ENCODE measurements around the gene ICAM1.
A peak's percentile ranks its signal among the peaks of the same experiment; 100 is the strongest.

Gene ICAM1

GRCh38 chr19:10295305-10295846 is 24.5 kb downstream of the ICAM1 start:
- peak; percentile 58 for DNase-seq

DNA sequence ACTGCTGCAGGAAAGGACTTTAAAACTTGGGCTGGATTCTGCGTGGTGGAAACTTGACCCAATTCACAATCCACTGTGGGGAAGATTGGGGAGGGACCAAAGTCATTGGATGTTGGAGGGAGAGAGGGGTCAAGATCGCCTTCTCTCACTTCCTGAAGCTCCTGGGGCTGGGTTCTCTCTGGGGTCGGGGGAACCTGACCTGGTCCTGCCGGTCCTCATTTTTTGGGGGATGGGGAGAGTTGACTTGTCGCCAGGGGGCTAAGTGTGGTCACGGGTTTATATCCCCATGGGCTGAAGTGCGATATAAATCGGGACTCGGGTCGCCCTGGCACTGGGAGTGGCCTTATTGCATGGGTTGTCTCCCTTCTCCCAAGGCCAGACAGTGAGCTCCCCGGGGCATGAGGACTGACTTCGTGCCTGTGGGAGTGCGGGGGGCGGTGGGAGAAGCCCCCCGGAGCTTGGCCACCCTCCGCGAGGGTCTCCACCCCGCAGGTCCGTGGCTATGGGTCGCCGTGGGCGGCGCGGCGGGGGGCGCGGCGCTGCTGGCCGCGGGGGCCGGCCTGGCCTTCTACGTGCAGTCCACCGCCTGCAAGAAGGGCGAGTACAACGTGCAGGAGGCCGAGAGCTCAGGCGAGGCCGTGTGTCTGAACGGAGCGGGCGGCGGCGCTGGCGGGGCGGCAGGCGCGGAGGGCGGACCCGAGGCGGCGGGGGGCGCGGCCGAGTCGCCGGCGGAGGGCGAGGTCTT is 25.1 kb downstream of the ICAM1 start:
- DNase-seq, result no peak

- no peak for DNase-seq
Measured at GRCh38 chr19:10299545-10300458, 28.9 kb downstream of the ICAM1 start.

DNA sequence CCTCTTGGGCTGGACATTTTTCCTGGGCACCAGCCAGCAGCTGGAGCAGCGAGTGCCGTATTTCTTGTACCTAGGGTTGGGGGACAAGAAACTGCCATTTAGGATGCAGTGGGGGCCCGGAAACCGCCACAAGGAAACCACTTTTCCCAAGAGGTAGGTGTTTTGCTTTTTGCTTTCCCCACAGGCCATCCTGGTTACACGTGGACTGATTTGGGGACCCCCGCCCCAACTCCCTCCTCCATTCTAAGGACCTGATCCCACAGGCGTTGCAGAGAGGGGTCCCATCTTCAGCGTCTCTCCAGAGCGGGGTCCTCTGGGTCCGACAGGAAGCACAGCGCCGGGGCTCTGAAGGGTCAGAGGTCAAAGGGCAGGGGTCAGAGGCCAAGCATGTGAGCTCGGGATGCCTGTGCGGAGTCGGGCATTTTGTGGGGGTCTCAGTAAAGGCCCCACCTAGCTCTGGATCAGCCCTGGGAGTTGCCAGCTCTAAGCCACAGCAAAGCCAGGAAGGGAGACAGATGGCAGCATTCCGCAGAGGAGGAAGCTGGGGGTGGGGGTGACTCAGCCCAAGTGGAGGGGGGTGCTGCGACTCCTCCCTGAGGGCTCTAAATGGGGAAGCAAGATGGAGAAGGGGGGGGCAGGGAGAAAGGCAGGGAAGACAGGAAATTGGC is 34.4 kb downstream of the ICAM1 start:
- no peak for DNase-seq

- DNase-seq, result no peak
Measured at GRCh38 chr19:10306327-10306726, 35.4 kb downstream of the ICAM1 start.

- DNase-seq, result no peak
Measured at GRCh38 chr19:10309423-10309822, 38.5 kb downstream of the ICAM1 start, which contains the start of gene ZGLP1. TSS of gene ZGLP1 (minus strand) at chr19:10309815.

- DNase-seq, result peak; percentile 93
Measured at GRCh38 chr19:10315335-10316214, 44.7 kb downstream of the ICAM1 start, which contains the start of gene FDX2. TSS of gene FDX2 (minus strand) at chr19:10316015. CDS start at chr19:10315996, 19 bp downstream.

- DNase-seq, result no peak
Measured at GRCh38 chr19:10316229-10317044, 45.5 kb downstream of the ICAM1 start.

DNA sequence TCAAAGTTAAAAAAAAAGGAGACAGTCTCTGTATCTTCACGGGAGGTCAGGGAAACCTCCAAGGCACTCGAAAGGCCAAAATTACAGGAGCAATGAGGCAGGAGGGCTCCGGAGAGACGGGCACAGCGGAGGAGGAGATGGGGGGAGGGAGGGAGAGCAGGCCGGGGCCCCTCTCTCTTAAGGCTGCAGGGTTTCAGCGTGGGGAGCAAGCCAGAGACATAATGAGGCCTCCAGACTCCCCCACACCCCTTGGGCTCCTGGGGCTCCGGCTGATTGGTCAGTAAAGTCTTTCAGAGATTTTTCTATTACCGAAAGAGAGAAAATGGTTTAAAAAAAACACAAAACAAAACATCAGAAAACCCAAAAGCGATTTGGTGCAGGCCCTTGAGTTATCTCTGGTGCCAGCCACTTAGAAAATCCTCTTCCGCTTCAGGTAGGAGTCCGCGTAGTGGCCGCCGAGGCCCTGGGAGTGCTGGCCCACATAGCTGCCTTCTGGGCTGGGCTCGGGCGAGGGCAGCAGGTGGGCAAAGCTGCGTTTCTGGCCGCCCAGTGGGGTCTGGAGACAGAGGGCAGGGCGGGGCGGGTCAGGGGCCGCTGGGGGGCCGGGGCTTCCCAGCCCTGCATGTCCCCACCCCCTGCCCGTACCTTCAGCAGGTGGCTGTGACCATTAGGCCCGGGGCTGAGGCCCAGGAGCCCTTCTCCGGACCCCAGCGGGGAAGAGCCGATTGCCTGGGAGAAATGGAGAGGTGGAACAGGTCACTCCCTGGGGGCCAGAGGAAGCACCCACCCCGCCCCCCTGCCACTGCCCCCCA is 46.3 kb downstream of the ICAM1 start:
- no peak for DNase-seq

DNA sequence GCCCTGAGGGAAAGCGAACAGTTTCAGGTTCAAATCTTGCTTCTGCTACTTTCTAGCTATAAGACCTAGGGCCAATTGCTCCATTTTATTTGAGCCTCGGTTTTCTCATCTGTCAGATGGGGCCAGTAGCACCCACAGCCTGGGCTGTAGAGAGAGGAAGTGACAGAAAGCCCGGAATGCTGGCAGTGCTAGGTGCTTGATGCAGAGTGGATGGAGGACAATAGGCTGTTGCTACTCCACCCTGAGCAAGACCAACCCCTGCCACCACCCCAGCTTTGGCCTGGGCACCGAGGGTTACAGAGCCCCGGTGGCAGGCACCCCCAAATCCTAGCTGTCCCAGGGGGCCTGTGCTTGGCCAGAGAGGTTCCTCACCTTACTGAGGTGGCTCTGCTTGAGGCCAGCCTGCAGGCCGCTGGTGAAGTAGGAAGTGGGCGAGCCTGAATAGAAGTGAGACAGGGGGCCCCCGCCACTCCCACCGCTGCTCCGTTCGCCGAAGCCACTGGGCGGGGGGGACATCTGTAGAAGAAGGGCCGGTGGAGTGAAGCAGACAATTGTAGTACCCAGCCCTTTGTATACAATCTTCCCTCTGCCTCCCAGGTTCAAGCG is 47.0 kb downstream of the ICAM1 start:
- no peak for DNase-seq

DNA sequence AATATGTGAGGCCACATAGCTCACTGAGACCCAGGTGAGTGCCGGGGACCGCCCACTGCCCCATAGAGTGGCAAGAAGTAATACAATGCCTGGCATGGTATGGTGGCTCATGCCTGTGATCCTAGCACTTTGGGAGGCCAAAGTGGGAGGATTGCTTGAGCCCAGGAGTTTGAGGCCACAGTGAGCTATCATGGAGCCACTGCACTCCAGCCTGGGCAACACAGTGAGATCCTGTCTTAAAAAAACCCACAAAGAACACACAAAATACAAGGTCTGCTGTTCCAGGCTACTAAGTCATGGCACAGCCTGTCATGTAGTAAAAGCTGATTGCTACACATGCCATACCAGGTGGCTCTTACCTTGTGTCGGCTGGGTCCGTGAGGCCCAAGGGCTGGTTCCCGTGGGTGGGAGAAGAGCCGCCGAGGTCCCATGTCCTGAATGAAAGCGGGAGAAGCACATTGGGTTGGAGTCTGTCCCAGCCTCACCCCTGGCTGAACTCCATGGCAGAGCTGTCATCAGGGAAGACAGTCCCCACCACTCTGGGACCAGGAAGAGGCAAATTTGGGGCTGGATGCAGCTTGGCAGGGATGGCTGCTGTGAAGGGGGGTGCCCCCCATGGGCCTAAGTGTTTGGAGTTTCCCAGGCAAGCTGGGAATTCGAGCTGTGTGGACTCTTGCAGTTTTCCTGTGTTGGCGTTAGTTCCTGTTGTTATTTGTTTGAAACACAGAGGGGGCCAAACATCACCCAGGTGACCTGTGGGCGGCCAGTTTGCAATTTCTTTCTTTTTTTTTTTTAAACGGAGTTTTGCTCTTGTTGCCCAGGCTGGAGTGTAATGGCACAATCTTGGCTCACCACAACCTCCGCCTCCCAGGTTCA is 48.1 kb downstream of the ICAM1 start:
- DNase-seq, result no peak

- no peak for DNase-seq
Measured at GRCh38 chr19:10320602-10321416, 49.9 kb downstream of the ICAM1 start.

- DNase-seq, result no peak
Measured at GRCh38 chr19:10321417-10321797, 50.5 kb downstream of the ICAM1 start.

- DNase-seq, result no peak
Measured at GRCh38 chr19:10321874-10322835, 51.2 kb downstream of the ICAM1 start.

DNA sequence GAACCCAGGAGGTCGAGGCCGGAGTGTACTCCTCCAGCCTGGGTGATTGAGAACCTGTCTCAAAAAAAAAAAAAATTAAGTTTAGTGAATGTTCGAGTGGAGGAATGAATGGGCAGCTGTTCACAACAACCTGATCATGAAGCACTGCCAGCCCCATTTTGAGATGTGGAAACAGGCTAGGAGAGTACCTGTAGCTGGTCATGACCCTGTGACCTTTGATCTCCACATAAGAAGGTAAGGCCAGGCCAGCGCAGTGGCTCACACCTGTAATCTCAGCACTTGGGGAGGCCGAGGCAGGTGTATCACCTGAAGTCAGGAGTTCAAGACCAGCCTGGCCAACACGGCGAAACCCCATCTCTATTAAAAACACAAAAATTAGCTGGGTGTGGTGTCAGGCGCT is 54.8 kb downstream of the ICAM1 start:
- no peak for DNase-seq

- no peak for DNase-seq
Measured at GRCh38 chr19:10327793-10328192, 56.9 kb downstream of the ICAM1 start.
